HepG2 (cell line): ENCODE data around the gene PWP1. TPM values are rescaled to one million over a fixed set of nuclear protein-coding genes. Genes with fewer than 3 reads are reported as not detected.

Experiments
- HBP1 ChIP-seq: IDR thresholded peaks from 2 replicates; pipeline ENCODE4 v1.6.1; 2016; ENCODE audit warnings: low read depth, control low read depth
- KDM2A ChIP-seq: sonication (generic); formaldehyde crosslinking; IDR thresholded peaks from 2 replicates; pipeline ENCODE4 v1.4.0; 2020; ENCODE audit warnings: low read depth, missing genetic modification reagents, borderline replicate concordance
- NFIC ChIP-seq: IDR thresholded peaks from 2 replicates; pipeline ENCODE4 v1.6.1; 2012; ENCODE audit warnings: mild to moderate bottlenecking, low read length, inconsistent platforms
- SIX1 ChIP-seq: sonication (generic); formaldehyde crosslinking; IDR thresholded peaks from 2 replicates; pipeline ENCODE4 v1.4.0; 2020; ENCODE audit warnings: missing genetic modification reagents, borderline replicate concordance
- SKI ChIP-seq: fragments of 450-650 bp; IDR thresholded peaks from one replicate; pipeline ENCODE4 v1.6.1; 2018; ENCODE audit warnings: mild to moderate bottlenecking; ENCODE audit not compliant: partially characterized antibody
- ZNF333 ChIP-seq: sonication (generic); formaldehyde crosslinking; IDR thresholded peaks from 2 replicates; pipeline ENCODE4 v1.4.0; 2020; ENCODE audit warnings: mild to moderate bottlenecking, missing genetic modification reagents, borderline replicate concordance
- ZNF350 ChIP-seq: sonication (generic); formaldehyde crosslinking; IDR thresholded peaks from 2 replicates; pipeline ENCODE4 v1.4.0; 2020; ENCODE audit warnings: mild to moderate bottlenecking, low read depth, missing genetic modification reagents, borderline replicate concordance
- ZNF383 ChIP-seq: sonication (generic); formaldehyde crosslinking; IDR thresholded peaks from 2 replicates; pipeline ENCODE4 v1.4.0; 2020; ENCODE audit warnings: missing genetic modification reagents, mild to moderate bottlenecking, borderline replicate concordance
- ZNF563 ChIP-seq: sonication (generic); formaldehyde crosslinking; IDR thresholded peaks from 2 replicates; pipeline ENCODE4 v1.8.0; 2022; ENCODE audit warnings: mild to moderate bottlenecking, moderate library complexity, missing genetic modification reagents
- ZNF678 ChIP-seq: sonication (generic); formaldehyde crosslinking; IDR thresholded peaks from 2 replicates; pipeline ENCODE4 v1.4.0; 2020; ENCODE audit warnings: mild to moderate bottlenecking, missing genetic modification reagents
- ZNF879 ChIP-seq: sonication (generic); formaldehyde crosslinking; IDR thresholded peaks from 2 replicates; pipeline ENCODE4 v1.8.1; 2023; ENCODE audit warnings: missing genetic modification reagents
- polyA plus RNA-seq, 8 experiments: library from polyadenylated mRNA; depleted of rRNA in 3 of 8; stranded (reverse) in 7 of 8; unstranded in 1 of 8; fragments of >200 nt; fragmentation: Illumina TruSeq in 4 of 8; extraction: Trizol in 4 of 8; gene quantifications; 2 replicates each; pipeline versions ENCODE4 v1.2.1 to v1.2.3, GENCODE V29; 2011 to 2016; ENCODE audit warnings: low read depth in 4 of 8, missing spikeins in 1 of 8, mixed read lengths in 1 of 8; ENCODE audit not compliant: insufficient read depth in 1 of 8
- total RNA-seq, 5 experiments: library from RNA; depleted of rRNA; stranded (reverse); fragments of >200 nt; fragmentation: Illumina TruSeq; extraction: Trizol; gene quantifications; 2 replicates each; pipeline ENCODE4 v1.2.3, GENCODE V29; 2016; ENCODE audit warnings: low read depth in 1 of 5
- TF ChIP-seq, protein P1 (sequence below), 2 experiments: fragments of 450-650 bp in 1 of 2; sonication (generic) in 1 of 2; formaldehyde crosslinking in 1 of 2; IDR thresholded peaks; 2 replicates each; pipeline versions ENCODE4 v1.6.1 to v1.8.0; 2016 to 2022; ENCODE audit warnings: antibody characterized with exemption in 1 of 2, mild to moderate bottlenecking in 1 of 2, missing genetic modification reagents in 1 of 2
- TF ChIP-seq, protein P2 (sequence below): sonication (generic); formaldehyde crosslinking; IDR thresholded peaks from 2 replicates; pipeline ENCODE4 v1.4.0; 2020; ENCODE audit warnings: mild to moderate bottlenecking, missing genetic modification reagents

PWP1 gene
- total and polyA plus RNA-seq, 2 of the 13 experiments (the other 11 are each of a cell fraction or from before 2014, with no cell fraction given) = 65.9 to 70.2 TPM

GRCh38 chr12:107681836-107682820 lies 3.5 kb upstream of the PWP1 start (continued):
- TF ChIP-seq, protein P1, sequence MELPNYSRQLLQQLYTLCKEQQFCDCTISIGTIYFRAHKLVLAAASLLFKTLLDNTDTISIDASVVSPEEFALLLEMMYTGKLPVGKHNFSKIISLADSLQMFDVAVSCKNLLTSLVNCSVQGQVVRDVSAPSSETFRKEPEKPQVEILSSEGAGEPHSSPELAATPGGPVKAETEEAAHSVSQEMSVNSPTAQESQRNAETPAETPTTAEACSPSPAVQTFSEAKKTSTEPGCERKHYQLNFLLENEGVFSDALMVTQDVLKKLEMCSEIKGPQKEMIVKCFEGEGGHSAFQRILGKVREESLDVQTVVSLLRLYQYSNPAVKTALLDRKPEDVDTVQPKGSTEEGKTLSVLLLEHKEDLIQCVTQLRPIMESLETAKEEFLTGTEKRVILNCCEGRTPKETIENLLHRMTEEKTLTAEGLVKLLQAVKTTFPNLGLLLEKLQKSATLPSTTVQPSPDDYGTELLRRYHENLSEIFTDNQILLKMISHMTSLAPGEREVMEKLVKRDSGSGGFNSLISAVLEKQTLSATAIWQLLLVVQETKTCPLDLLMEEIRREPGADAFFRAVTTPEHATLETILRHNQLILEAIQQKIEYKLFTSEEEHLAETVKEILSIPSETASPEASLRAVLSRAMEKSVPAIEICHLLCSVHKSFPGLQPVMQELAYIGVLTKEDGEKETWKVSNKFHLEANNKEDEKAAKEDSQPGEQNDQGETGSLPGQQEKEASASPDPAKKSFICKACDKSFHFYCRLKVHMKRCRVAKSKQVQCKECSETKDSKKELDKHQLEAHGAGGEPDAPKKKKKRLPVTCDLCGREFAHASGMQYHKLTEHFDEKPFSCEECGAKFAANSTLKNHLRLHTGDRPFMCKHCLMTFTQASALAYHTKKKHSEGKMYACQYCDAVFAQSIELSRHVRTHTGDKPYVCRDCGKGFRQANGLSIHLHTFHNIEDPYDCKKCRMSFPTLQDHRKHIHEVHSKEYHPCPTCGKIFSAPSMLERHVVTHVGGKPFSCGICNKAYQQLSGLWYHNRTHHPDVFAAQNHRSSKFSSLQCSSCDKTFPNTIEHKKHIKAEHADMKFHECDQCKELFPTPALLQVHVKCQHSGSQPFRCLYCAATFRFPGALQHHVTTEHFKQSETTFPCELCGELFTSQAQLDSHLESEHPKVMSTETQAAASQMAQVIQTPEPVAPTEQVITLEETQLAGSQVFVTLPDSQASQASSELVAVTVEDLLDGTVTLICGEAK (IDR thresholded peaks at IDR 0.05) = no peak
- TF ChIP-seq, protein P1 (CRISPR knock-in tag; IDR thresholded peaks at IDR 0.05) = peak; percentile 77; the same call in 1 of the 2 replicates
- no peak for TF ChIP-seq ZNF678 (CRISPR knock-in tag)
- TF ChIP-seq, protein P2, sequence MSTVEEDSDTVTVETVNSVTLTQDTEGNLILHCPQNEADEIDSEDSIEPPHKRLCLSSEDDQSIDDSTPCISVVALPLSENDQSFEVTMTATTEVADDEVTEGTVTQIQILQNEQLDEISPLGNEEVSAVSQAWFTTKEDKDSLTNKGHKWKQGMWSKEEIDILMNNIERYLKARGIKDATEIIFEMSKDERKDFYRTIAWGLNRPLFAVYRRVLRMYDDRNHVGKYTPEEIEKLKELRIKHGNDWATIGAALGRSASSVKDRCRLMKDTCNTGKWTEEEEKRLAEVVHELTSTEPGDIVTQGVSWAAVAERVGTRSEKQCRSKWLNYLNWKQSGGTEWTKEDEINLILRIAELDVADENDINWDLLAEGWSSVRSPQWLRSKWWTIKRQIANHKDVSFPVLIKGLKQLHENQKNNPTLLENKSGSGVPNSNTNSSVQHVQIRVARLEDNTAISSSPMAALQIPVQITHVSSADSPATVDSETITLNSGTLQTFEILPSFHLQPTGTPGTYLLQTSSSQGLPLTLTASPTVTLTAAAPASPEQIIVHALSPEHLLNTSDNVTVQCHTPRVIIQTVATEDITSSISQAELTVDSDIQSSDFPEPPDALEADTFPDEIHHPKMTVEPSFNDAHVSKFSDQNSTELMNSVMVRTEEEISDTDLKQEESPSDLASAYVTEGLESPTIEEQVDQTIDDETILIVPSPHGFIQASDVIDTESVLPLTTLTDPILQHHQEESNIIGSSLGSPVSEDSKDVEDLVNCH (CRISPR knock-in tag) = no peak
- peak; percentile 21 for TF ChIP-seq SKI
- TF ChIP-seq KDM2A = peak; percentile 75
- no peak for TF ChIP-seq NFIC
- peak; percentile 45; the same call in 1 of the 2 replicates for TF ChIP-seq HBP1
- TF ChIP-seq ZNF879 (CRISPR knock-in tag) = no peak; the same call in 1 of the 2 replicates
- TF ChIP-seq ZNF350 (CRISPR knock-in tag) = peak; percentile 75; the same call in 1 of the 2 replicates
- TF ChIP-seq ZNF333 (CRISPR knock-in tag) = no peak
- TF ChIP-seq SIX1 (CRISPR knock-in tag) = no peak
- TF ChIP-seq ZNF563 = no peak; the same call in 1 of the 2 replicates
- no peak for TF ChIP-seq ZNF383 (CRISPR knock-in tag)
